Neural crest cell (in vitro differentiated cells): ENCODE measurements around the gene PDE8B. TPM values are rescaled to one million over a fixed set of nuclear protein-coding genes. Genes with fewer than 3 reads are reported as not detected.

Source experiments
- DNase-seq: peaks from one replicate; pipeline ENCODE4 v3.0.0; 2021; ENCODE audit warnings: low read depth, mixed read lengths, low spot score
- H3K27ac Mint-ChIP-seq: one replicate; pipeline ENCODE4 v1.8.0; 2021; ENCODE audit warnings: mild to moderate bottlenecking, mixed read lengths; ENCODE audit not compliant: unreplicated experiment
- H3K27me3 Mint-ChIP-seq: 2 replicates; pipeline ENCODE4 v1.8.0; 2021; ENCODE audit warnings: low read depth, mild to moderate bottlenecking, mixed read lengths
- H3K36me3 Mint-ChIP-seq: 2 replicates; pipeline ENCODE4 v1.8.0; 2021; ENCODE audit warnings: low read depth, mild to moderate bottlenecking, mixed read lengths
- H3K4me1 Mint-ChIP-seq: 2 replicates; pipeline ENCODE4 v1.8.0; 2021; ENCODE audit warnings: mixed read lengths
- H3K4me3 Mint-ChIP-seq: one replicate; pipeline ENCODE4 v1.8.0; 2021; ENCODE audit warnings: mild to moderate bottlenecking, mixed read lengths
- H3K9me3 Mint-ChIP-seq: 2 replicates; pipeline ENCODE4 v1.8.0; 2021; ENCODE audit warnings: mixed read lengths
- total RNA-seq: library from RNA; stranded (reverse); gene quantifications from 2 replicates; pipeline ENCODE4 v1.2.1, GENCODE V29; 2021
- TF ChIP-seq, protein P1 (sequence below): fragments of 200-600 bp; sonication (generic); conservative IDR thresholded peaks from 2 replicates; pipeline ENCODE4 v1.5.0; 2021; ENCODE audit warnings: antibody characterized with exemption, mild to moderate bottlenecking

The PDE8B gene
- total RNA-seq, 1 donor from 2014 or later, result 0.44 TPM

- peaks cover 11% of the 10 kb centered on the region for H3K36me3 Mint-ChIP-seq
- H3K27me3 Mint-ChIP-seq, result no peaks in the 10 kb centered on the region
- no peak overlapping the region for H3K4me3 Mint-ChIP-seq
- TF ChIP-seq, protein P1, sequence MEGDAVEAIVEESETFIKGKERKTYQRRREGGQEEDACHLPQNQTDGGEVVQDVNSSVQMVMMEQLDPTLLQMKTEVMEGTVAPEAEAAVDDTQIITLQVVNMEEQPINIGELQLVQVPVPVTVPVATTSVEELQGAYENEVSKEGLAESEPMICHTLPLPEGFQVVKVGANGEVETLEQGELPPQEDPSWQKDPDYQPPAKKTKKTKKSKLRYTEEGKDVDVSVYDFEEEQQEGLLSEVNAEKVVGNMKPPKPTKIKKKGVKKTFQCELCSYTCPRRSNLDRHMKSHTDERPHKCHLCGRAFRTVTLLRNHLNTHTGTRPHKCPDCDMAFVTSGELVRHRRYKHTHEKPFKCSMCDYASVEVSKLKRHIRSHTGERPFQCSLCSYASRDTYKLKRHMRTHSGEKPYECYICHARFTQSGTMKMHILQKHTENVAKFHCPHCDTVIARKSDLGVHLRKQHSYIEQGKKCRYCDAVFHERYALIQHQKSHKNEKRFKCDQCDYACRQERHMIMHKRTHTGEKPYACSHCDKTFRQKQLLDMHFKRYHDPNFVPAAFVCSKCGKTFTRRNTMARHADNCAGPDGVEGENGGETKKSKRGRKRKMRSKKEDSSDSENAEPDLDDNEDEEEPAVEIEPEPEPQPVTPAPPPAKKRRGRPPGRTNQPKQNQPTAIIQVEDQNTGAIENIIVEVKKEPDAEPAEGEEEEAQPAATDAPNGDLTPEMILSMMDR, result no peak
- H3K27ac Mint-ChIP-seq, result no peak overlapping the region
- peaks cover 5% of the 10 kb centered on the region for H3K4me1 Mint-ChIP-seq
- H3K9me3 Mint-ChIP-seq, result no peaks in the 10 kb centered on the region
- no peak for DNase-seq
Measured at GRCh38 chr5:77425998-77426659, 215.6 kb downstream of the PDE8B start.

DNA sequence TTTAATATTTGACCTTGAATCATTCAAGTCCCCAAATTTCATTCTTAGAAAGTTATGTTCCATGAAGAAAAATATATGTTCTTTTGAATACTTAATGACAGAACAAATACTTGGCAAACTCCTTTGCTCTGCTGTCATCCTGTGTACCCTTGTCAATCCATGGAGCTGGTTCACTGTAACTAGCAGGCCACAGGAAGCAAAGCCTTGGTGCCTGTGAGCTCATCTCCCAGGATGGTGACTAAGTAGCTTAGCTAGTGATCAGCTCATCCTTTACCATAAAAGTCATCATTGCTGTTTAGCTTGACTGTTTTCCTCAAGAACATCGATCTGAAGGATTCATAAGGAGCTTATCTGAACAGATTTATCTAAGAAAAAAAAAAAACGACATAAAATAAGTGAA lies 216.2 kb downstream of the PDE8B start:
- TF ChIP-seq, protein P1, result no peak
- H3K27ac Mint-ChIP-seq, result no peak overlapping the region
- DNase-seq, result no peak
- H3K4me1 Mint-ChIP-seq, result peaks cover 5% of the 10 kb centered on the region
- H3K36me3 Mint-ChIP-seq, result peaks cover 13% of the 10 kb centered on the region
- H3K9me3 Mint-ChIP-seq, result no peaks in the 10 kb centered on the region
- no peak overlapping the region for H3K4me3 Mint-ChIP-seq
- H3K27me3 Mint-ChIP-seq, result no peaks in the 10 kb centered on the region

GRCh38 chr5:77427998-77428397 lies 217.5 kb downstream of the PDE8B start:
- no peak overlapping the region for H3K4me3 Mint-ChIP-seq
- no peaks in the 10 kb centered on the region for H3K27me3 Mint-ChIP-seq

DNA sequence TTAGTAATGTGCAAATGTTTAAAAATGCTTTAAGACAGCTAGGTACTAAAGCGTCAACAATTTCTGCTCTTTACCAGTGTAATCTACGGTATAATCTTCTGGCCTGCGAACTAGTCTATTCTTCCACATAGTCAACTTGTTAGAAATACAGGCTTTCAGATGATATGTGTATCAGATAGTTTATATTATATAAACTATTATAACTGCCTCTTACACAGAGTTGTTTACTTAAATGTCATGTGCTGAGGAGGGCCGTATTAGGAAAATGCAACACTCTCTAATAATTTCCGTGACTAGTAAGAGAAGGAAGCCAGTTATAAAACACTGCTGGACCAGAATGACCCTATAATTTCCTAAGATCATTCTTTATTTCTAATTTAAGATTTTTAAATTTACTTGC lies 218.0 kb downstream of the PDE8B start:
- Mint-ChIP-seq H3K4me3 (no peak overlapping the region), H3K36me3 (peaks cover 13% of the 10 kb centered on the region), H3K4me1 (peaks cover 5% of the 10 kb centered on the region), H3K27ac (no peak overlapping the region), H3K27me3 (no peaks in the 10 kb centered on the region), H3K9me3 (no peaks in the 10 kb centered on the region)
- TF ChIP-seq, protein P1, result no peak
- no peak for DNase-seq

More at GRCh38 chr5:77427998-77428397, 217.5 kb downstream of the PDE8B start:
- no peak for DNase-seq
- peaks cover 5% of the 10 kb centered on the region for H3K4me1 Mint-ChIP-seq
- TF ChIP-seq, protein P1, result no peak
- peaks cover 11% of the 10 kb centered on the region for H3K36me3 Mint-ChIP-seq
- no peak overlapping the region for H3K27ac Mint-ChIP-seq
- no peaks in the 10 kb centered on the region for H3K9me3 Mint-ChIP-seq

DNA sequence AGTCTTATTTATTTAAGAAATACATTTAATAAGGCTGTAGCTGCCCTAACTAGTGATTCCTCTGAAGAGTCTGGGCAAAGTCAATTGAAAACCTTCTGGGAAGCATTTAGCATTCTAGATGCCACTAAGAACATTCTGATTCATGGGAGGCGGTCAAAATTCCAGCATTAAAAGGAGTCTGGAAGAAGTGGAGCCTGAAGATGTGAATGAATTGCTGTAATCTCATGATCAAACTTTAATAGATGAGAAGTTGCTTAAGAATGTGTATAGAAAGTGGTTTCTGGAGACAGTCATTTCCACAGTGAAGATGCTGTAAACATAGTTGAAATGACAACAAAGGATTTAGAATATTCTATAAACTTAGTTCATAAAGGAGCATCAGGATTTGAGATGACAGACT lies 220.2 kb downstream of the PDE8B start:
- no peak overlapping the region for H3K27ac Mint-ChIP-seq
- H3K4me3 Mint-ChIP-seq, result no peak overlapping the region
- TF ChIP-seq, protein P1, result no peak
- peaks cover 5% of the 10 kb centered on the region for H3K4me1 Mint-ChIP-seq
- no peak for DNase-seq
- H3K27me3 Mint-ChIP-seq, result no peaks in the 10 kb centered on the region
- H3K36me3 Mint-ChIP-seq, result peaks cover 16% of the 10 kb centered on the region
- no peaks in the 10 kb centered on the region for H3K9me3 Mint-ChIP-seq
